Measurements from ENCODE around the gene LETM1. TPM values are rescaled to one million over a fixed set of nuclear protein-coding genes. Genes with fewer than 3 reads are reported as not detected.

The LETM1 gene
- total RNA-seq, 1 experiment from 2014 or later = 86.3 TPM

DNA sequence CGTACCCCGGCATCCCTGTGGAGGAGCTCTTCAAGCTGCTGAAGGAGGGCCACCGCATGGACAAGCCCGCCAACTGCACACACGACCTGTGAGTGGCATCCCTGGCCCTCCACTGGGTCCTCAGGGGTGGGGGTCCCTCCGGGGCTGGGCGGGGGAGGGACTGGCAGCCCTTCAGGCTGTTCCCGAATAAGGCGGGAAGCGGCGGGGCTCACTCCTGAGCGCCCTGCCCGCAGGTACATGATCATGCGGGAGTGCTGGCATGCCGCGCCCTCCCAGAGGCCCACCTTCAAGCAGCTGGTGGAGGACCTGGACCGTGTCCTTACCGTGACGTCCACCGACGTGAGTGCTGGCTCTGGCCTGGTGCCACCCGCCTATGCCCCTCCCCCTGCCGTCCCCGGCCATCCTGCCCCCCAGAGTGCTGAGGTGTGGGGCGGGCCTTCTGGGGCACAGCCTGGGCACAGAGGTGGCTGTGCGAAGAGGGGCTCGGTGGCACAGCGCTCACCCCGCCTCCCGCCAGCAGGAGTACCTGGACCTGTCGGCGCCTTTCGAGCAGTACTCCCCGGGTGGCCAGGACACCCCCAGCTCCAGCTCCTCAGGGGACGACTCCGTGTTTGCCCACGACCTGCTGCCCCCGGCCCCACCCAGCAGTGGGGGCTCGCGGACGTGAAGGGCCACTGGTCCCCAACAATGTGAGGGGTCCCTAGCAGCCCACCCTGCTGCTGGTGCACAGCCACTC lies 49.2 kb downstream of the LETM1 start:
- Histone ChIP-seq H3K27ac (ENCODE audit: low read length) (no peak overlapping the region), H3K9me3 (ENCODE audit: low read length) (no peaks in the 10 kb centered on the region), H3K4me2 (ENCODE audit: low read length) (no peak overlapping the region), H4K20me1 (ENCODE audit: low read length) (no peaks in the 10 kb centered on the region), H3K9me2 (replicated peaks; ENCODE audit: low read length) (no peaks in the 10 kb centered on the region), H3K36me3 (ENCODE audit: low read depth, low read length) (no peaks in the 10 kb centered on the region), H3K79me2 (ENCODE audit: low read length) (no peaks in the 10 kb centered on the region), H3K4me1 (ENCODE audit: insufficient read depth, low read length) (no peaks in the 10 kb centered on the region), H3F3A (ENCODE audit: low read length, unreplicated experiment) (no peaks in the 10 kb centered on the region), H3K9ac (ENCODE audit: low read length) (no peak overlapping the region), H3K27me3 (ENCODE audit: low read length) (no peaks in the 10 kb centered on the region), H3K4me3 (ENCODE audit: low read length) (no peak overlapping the region), H2AFZ (ENCODE audit: low read length) (no peak overlapping the region)
- intact Hi-C loops (cut with micrococcal nuclease) = no loop called here
- ChIA-PET CTCF (no interaction called here), POLR2A (ENCODE audit: unreplicated experiment) (no interaction called here)
- no TSS peak for BruUV-seq (replicated peaks)
- TF ChIP-seq EZH2phosphoT487 (IDR thresholded peaks at IDR 0.05; ENCODE audit: borderline replicate concordance, low read length) = no peak
- TF ChIP-seq EZH2 (IDR thresholded peaks at IDR 0.05; ENCODE audit: low read length, unreplicated experiment) = no peak
- TF ChIP-seq, protein P1, sequence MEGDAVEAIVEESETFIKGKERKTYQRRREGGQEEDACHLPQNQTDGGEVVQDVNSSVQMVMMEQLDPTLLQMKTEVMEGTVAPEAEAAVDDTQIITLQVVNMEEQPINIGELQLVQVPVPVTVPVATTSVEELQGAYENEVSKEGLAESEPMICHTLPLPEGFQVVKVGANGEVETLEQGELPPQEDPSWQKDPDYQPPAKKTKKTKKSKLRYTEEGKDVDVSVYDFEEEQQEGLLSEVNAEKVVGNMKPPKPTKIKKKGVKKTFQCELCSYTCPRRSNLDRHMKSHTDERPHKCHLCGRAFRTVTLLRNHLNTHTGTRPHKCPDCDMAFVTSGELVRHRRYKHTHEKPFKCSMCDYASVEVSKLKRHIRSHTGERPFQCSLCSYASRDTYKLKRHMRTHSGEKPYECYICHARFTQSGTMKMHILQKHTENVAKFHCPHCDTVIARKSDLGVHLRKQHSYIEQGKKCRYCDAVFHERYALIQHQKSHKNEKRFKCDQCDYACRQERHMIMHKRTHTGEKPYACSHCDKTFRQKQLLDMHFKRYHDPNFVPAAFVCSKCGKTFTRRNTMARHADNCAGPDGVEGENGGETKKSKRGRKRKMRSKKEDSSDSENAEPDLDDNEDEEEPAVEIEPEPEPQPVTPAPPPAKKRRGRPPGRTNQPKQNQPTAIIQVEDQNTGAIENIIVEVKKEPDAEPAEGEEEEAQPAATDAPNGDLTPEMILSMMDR (conservative IDR thresholded peaks at IDR 0.05; ENCODE audit: low read depth, low read length) = no peak
- DNase-seq = no peak
- no peak for ATAC-seq

DNA sequence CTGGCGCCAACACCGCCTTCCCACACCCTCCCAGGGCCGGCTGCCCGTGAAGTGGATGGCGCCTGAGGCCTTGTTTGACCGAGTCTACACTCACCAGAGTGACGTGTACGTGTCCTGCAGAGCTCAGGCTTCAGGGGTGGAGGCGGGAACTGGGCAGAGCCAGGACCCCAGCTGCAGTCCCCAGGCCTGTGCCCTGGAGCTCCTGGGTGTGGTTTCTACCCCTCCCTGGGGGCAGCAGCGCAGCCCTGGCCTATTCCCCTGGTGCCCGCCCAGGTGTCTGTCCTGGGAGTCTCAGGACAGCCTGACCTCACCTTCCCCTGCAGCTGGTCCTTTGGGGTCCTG lies 49.8 kb downstream of the LETM1 start:
- no peak for ATAC-seq
- intact Hi-C loops (cut with micrococcal nuclease) = no loop called here
- ChIA-PET CTCF (no interaction called here), POLR2A (ENCODE audit: unreplicated experiment) (no interaction called here)
- Histone ChIP-seq H3K79me2 (ENCODE audit: low read length) (no peaks in the 10 kb centered on the region), H3K27ac (ENCODE audit: low read length) (no peak overlapping the region), H3K4me3 (ENCODE audit: low read length) (no peak overlapping the region), H3K9ac (ENCODE audit: low read length) (no peak overlapping the region), H3K36me3 (ENCODE audit: low read depth, low read length) (no peaks in the 10 kb centered on the region), H3K27me3 (ENCODE audit: low read length) (no peaks in the 10 kb centered on the region), H4K20me1 (ENCODE audit: low read length) (no peaks in the 10 kb centered on the region), H3K9me2 (replicated peaks; ENCODE audit: low read length) (no peaks in the 10 kb centered on the region), H3K9me3 (ENCODE audit: low read length) (no peaks in the 10 kb centered on the region), H3K4me1 (ENCODE audit: insufficient read depth, low read length) (no peaks in the 10 kb centered on the region), H2AFZ (ENCODE audit: low read length) (no peak overlapping the region), H3K4me2 (ENCODE audit: low read length) (no peak overlapping the region), H3F3A (ENCODE audit: low read length, unreplicated experiment) (no peaks in the 10 kb centered on the region)
- DNase-seq = no peak
- BruUV-seq (replicated peaks) = no TSS peak
- TF ChIP-seq EZH2 (IDR thresholded peaks at IDR 0.05; ENCODE audit: low read length, unreplicated experiment) (no peak), EZH2phosphoT487 (IDR thresholded peaks at IDR 0.05; ENCODE audit: borderline replicate concordance, low read length) (no peak)
- TF ChIP-seq, protein P1 (conservative IDR thresholded peaks at IDR 0.05; ENCODE audit: low read depth, low read length) = no peak

DNA sequence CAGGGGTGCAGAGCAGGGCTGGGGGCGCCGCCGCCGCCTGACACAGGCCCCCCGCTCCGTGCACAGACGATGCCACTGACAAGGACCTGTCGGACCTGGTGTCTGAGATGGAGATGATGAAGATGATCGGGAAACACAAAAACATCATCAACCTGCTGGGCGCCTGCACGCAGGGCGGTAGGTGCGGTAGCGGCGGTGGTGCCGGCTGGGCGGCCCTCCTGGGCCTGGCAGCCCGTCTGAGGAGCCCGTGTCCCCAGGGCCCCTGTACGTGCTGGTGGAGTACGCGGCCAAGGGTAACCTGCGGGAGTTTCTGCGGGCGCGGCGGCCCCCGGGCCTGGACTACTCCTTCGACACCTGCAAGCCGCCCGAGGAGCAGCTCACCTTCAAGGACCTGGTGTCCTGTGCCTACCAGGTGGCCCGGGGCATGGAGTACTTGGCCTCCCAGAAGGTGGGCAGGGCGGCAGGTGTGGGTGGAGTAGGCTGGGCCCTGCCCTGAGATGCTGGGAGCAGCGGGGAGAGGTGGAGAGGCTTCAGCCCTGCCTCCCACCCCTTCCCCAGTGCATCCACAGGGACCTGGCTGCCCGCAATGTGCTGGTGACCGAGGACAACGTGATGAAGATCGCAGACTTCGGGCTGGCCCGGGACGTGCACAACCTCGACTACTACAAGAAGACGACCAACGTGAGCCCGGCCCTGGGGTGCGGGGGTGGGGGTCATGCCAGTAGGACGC lies 50.3 kb downstream of the LETM1 start:
- CTCF ChIA-PET = no interaction called here

More for the DNA sequence above, 50.3 kb downstream of the LETM1 start:
- ATAC-seq (no peak), DNase-seq (no peak)
- no peaks in the 10 kb centered on the region for H3F3A ChIP-seq (ENCODE audit: low read length, unreplicated experiment)
- BruUV-seq (replicated peaks) = no TSS peak
- no peak overlapping the region for H3K4me2 ChIP-seq (ENCODE audit: low read length)
- no peak overlapping the region for H3K27ac ChIP-seq (ENCODE audit: low read length)
- H3K9me3 ChIP-seq (ENCODE audit: low read length) = no peaks in the 10 kb centered on the region
- H4K20me1 ChIP-seq (ENCODE audit: low read length) = no peaks in the 10 kb centered on the region
- no peaks in the 10 kb centered on the region for H3K36me3 ChIP-seq (ENCODE audit: low read depth, low read length)
- intact Hi-C loops (cut with micrococcal nuclease) = no loop called here
- no peaks in the 10 kb centered on the region for H3K9me2 ChIP-seq (replicated peaks; ENCODE audit: low read length)
- TF ChIP-seq, protein P1 (conservative IDR thresholded peaks at IDR 0.05; ENCODE audit: low read depth, low read length) = no peak
- TF ChIP-seq EZH2 (IDR thresholded peaks at IDR 0.05; ENCODE audit: low read length, unreplicated experiment) (no peak), EZH2phosphoT487 (IDR thresholded peaks at IDR 0.05; ENCODE audit: borderline replicate concordance, low read length) (no peak)
- H3K4me1 ChIP-seq (ENCODE audit: insufficient read depth, low read length) = no peaks in the 10 kb centered on the region
- POLR2A ChIA-PET (ENCODE audit: unreplicated experiment) = no interaction called here
- no peaks in the 10 kb centered on the region for H3K79me2 ChIP-seq (ENCODE audit: low read length)
- H3K27me3 ChIP-seq (ENCODE audit: low read length) = no peaks in the 10 kb centered on the region
- no peak overlapping the region for H2AFZ ChIP-seq (ENCODE audit: low read length)
- no peak overlapping the region for H3K4me3 ChIP-seq (ENCODE audit: low read length)
- H3K9ac ChIP-seq (ENCODE audit: low read length) = no peak overlapping the region
